H1 (cell line): Measurements from ENCODE around the gene ARHGEF40.

Experiments
- CBX5 ChIP-seq: fragments of 300-800, 300-1000 bp; sonication (generic); IDR thresholded peaks from 2 replicates; pipeline ENCODE4 v1.7.1; 2016; ENCODE audit warnings: antibody characterized with exemption, low read length, low read depth
- CEBPB ChIP-seq: IDR thresholded peaks from 2 replicates; pipeline ENCODE4 v1.6.1; 2012; ENCODE audit warnings: low read depth, low read length
- CHD2 ChIP-seq: IDR thresholded peaks from 2 replicates; pipeline ENCODE4 v1.6.1; 2012; ENCODE audit warnings: low read length, improper control_type of control experiment
- HDAC2 ChIP-seq, 2 experiments: fragments of 300-600 bp in 1 of 2; sonication (generic) in 1 of 2; IDR thresholded peaks; 2 replicates each; pipeline ENCODE4 v1.6.1; 2011 to 2012; ENCODE audit warnings: low read depth in 2 of 2, low read length in 2 of 2, mild to moderate bottlenecking in 2 of 2, moderate library complexity in 2 of 2, borderline replicate concordance in 1 of 2, inconsistent platforms in 1 of 2
- MAX ChIP-seq: IDR thresholded peaks from 2 replicates; pipeline ENCODE4 v1.6.1; 2012; ENCODE audit warnings: inconsistent platforms
- SAP30 ChIP-seq: fragments of 300-600 bp; sonication (generic); IDR thresholded peaks from 2 replicates; pipeline ENCODE4 v1.7.1; 2012; ENCODE audit warnings: low read length, moderate library complexity, mild to moderate bottlenecking, inconsistent platforms; ENCODE audit not compliant: insufficient read depth, insufficient replicate concordance
- SP2 ChIP-seq: IDR thresholded peaks from 2 replicates; pipeline ENCODE4 v1.6.1; 2012; ENCODE audit warnings: mild to moderate bottlenecking, low read length, inconsistent platforms
- SUZ12 ChIP-seq: fragments of 200-600 bp; sonication (generic); IDR thresholded peaks from 2 replicates; pipeline ENCODE4 v1.6.1; 2012; ENCODE audit warnings: mild to moderate bottlenecking, inconsistent platforms, low read length, moderate library complexity, mixed read lengths
- TF ChIP-seq, protein P1 (sequence below), 3 experiments: IDR thresholded peaks; 1 replicate in 2 of 3; 2 replicates in 1 of 3; pipeline versions ENCODE4 v1.5.1 to v1.6.1; 2011; ENCODE audit warnings: low read length in 3 of 3, mild to moderate bottlenecking in 3 of 3, inconsistent platforms in 2 of 3, low read depth in 1 of 3, moderate library complexity in 1 of 3; ENCODE audit not compliant: insufficient read depth in 1 of 3; ENCODE audit errors: control extremely low read depth in 1 of 3

DNA sequence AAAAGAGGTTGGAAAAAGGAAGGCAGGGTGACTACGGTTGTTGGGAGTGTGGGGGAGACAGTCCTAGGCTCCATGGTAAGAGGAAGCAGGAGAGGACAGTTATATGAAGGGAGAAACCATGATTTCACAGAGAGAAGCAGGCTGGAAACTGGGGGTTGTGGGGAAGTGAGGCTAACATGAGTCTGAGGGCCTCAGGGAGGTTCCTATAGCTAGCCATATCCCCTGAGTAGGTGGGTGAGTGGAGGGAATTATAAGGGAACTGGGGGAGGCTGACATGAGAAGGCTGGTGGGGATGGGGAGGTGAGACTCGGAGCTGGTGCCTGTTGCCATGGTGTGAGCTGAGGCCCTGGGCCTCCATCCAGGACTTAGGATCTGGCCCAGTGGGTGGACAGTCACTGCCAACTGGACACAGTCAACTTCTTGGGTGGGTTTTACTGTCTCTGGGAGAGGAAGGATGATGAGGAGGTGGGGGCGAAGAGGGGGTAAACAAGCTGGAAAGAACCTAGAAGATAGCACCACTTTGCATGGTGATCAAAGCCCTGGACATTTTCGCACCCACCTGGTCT, 36.9 kb upstream of the ARHGEF40 start:
- no peak for TF ChIP-seq SAP30
- TF ChIP-seq SP2, result no peak
- TF ChIP-seq, protein P1, sequence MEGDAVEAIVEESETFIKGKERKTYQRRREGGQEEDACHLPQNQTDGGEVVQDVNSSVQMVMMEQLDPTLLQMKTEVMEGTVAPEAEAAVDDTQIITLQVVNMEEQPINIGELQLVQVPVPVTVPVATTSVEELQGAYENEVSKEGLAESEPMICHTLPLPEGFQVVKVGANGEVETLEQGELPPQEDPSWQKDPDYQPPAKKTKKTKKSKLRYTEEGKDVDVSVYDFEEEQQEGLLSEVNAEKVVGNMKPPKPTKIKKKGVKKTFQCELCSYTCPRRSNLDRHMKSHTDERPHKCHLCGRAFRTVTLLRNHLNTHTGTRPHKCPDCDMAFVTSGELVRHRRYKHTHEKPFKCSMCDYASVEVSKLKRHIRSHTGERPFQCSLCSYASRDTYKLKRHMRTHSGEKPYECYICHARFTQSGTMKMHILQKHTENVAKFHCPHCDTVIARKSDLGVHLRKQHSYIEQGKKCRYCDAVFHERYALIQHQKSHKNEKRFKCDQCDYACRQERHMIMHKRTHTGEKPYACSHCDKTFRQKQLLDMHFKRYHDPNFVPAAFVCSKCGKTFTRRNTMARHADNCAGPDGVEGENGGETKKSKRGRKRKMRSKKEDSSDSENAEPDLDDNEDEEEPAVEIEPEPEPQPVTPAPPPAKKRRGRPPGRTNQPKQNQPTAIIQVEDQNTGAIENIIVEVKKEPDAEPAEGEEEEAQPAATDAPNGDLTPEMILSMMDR (IDR thresholded peaks at IDR 0.05; ENCODE audit: control extremely low read depth in 1 of 3, insufficient read depth in 1 of 3, low read depth in 1 of 3, low read length in 3 of 3), result no peak
- TF ChIP-seq CEBPB, result no peak
- TF ChIP-seq HDAC2 (IDR thresholded peaks at IDR 0.05; ENCODE audit: borderline replicate concordance in 1 of 2, low read depth in 2 of 2, low read length in 2 of 2), result no peak
- TF ChIP-seq SUZ12, result no peak
- no peak for TF ChIP-seq MAX
- TF ChIP-seq CBX5, result no peak
- TF ChIP-seq CHD2, result no peak
